ENCODE measurements around the gene FOCAD.

- TF ChIP-seq POLR2A (IDR thresholded peaks at IDR 0.05), result no peak
- no peak for TF ChIP-seq CTCF (IDR thresholded peaks at IDR 0.05)
These were observed 1.0 kb downstream of the FOCAD start for GRCh38 chr9:20684875-20685696.
